A549 treated with DMSO at 1 μM for 4 hours (cell line): ENCODE data around the gene CHPF. TPM values are rescaled to one million over a fixed set of nuclear protein-coding genes. Genes with fewer than 3 reads are reported as not detected.

ENCODE experiments used
- total RNA-seq: library from RNA; stranded (reverse); fragments of 200-300 nt; extraction: Qiagen RNA extraction; gene quantifications from 5 replicates; pipeline ENCODE4 v1.2.3, GENCODE V29; 2022; ENCODE audit warnings: low read depth

Gene CHPF, protein sequence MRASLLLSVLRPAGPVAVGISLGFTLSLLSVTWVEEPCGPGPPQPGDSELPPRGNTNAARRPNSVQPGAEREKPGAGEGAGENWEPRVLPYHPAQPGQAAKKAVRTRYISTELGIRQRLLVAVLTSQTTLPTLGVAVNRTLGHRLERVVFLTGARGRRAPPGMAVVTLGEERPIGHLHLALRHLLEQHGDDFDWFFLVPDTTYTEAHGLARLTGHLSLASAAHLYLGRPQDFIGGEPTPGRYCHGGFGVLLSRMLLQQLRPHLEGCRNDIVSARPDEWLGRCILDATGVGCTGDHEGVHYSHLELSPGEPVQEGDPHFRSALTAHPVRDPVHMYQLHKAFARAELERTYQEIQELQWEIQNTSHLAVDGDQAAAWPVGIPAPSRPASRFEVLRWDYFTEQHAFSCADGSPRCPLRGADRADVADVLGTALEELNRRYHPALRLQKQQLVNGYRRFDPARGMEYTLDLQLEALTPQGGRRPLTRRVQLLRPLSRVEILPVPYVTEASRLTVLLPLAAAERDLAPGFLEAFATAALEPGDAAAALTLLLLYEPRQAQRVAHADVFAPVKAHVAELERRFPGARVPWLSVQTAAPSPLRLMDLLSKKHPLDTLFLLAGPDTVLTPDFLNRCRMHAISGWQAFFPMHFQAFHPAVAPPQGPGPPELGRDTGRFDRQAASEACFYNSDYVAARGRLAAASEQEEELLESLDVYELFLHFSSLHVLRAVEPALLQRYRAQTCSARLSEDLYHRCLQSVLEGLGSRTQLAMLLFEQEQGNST
- total RNA-seq: 21.7 to 32.2 TPM (median 29.1 TPM) in 5 replicates

DNA sequence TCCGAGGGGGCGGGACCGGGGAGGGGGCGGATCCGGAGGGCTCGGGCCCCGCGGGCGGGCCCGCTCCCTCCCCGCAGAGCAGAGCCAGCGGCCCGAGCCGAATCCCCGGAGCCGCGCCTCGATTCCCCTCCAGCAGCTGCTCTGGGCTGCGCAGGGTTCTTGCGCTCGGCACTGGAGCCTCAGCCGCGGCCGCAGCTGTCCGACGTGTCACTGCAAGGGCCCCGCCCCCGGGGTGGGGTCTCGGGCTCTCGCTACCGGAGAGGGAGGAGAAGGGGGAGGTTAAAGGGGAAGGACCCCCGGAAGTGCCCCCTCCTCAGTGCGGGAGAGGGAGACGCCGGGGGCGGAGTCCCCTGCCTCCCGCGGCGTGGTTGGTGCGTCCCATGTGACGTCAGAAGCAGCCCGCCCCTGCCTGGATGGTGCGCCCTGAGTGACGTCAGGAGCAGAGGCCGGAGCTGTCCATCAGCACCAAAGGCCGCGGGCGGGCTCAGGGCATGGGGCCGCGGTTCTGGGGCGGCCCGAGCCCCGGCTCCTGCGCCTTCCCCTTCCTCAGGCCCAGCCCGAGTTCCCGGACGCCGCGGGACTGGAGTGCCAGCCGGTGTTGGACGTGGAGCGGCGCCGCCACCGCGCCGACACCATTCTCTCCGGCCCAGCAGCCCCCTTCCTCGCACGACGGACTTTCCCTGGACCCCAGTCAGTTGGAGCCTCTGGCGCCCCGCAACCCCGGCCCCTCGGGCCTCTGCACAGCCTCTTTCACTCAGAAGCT, at the start of gene CHPF, which contains the start of gene TMEM198:
TSS of gene CHPF (minus strand) at position 214 of the 763 bp plus-strand sequence. CDS start 271 bp downstream, outside the sequence.
TSS of gene TMEM198 (plus strand) at position 433 of the 763 bp plus-strand sequence. CDS start 700 bp downstream, outside the sequence.

GRCh38 chr2:219572237-219573001, 28.8 kb upstream of the CHPF start, which contains the start of gene INHA:
Gene INHA, plus strand, starts transcription at chr2:219572310. Its CDS starts 65 bp downstream, at chr2:219572375.

DNA sequence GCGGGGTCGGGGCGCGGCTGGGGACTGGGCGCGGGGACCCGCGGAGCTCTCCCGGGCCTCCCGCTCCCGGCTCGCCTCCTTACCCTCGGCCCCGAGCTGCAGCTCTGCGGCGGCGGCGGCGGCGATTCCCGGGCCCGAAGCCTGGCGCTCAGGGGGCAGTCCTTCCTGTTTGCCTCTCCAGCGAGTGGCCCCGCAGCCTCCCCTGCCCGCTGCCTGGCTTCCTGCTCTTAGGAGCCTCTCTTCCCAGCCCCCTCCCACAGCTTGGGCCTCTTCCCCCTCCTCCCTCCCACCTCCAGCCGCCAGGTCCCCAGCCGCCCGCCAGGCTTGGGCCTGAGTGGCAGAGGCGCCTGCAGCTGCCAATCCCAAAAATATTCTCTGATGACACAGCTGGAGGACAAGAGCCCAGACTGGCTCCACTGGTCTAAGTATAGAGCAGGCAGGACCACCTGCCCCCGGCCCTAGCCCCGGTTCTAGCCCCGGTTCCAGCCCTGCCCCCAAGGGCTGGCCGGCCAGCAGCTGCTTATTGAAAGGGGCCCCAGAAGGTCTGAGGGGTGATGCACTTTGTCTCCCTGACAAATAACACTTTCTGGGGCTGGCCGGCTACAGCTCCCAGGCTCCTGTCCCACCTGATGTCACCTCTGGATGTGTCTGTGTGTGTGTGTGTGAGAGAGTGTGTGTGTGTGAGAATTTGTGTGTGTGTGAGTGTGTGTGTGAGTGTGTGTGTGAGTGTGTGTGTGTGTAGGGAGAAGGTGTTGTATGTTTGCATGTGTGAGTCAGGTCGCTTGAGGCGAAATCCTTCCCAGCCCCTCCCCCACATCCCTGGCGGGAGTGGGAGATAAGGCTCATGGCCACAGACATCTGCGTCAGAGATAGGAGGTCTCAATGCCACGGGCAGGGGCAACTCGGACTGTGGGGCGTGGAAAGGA, 28.0 kb upstream of the CHPF start, which contains the start of gene OBSL1:
TSS of gene OBSL1 (minus strand) at position 229 of the 926 bp plus-strand sequence. CDS start 307 bp downstream, outside the sequence.

GRCh38 chr2:219514196-219514761, 29.3 kb downstream of the CHPF start, which contains the start of gene ASIC4:
Gene ASIC4, plus strand, starts transcription at chr2:219514482. Its CDS starts 243 bp downstream, at chr2:219514725.

DNA sequence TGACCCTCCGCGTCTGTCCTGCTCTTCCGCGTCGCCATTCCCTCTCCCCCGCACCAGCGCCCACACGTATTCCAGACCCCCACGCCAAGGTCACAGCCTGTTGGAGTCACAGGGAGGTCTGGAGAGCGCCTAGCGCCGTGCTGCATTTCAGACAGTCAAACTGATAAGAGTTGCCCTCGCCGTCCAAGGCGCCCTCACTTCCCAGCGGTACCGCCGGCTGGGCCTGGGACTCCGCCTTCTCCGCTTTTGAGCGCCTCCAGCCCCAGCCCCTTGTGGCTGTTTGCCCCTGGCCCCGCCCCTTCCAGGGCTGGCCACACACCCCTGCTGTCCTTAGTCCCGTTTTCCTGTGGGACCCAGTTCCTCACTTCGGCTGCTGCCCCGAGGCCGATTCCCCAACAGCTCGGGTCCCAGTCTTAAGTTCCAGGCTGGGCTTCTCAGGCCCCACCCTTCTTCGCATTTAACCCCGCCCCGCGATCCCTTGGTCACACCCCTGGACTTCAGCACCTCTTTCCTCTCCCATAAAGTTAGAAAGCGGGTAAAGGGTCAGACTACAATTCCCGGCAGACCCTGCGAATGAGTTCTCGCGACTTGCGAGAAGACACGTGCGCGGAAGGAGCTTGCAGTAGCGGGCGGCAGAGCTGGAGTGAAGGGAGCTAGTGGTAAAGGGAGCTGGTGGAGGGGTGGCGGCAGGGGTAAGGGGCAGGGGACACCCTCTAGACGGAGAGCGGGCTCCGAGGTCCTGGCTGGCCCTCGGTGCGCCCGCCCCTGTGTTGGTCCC, 45.1 kb downstream of the CHPF start, which contains the start of gene GMPPA:
TSS of gene GMPPA (plus strand) at position 612 of the 778 bp plus-strand sequence. CDS start 1,085 bp downstream, outside the sequence.

Other genes with a start within 250 kb of the CHPF start
- gene PTPRN, start 234.4 kb downstream of the CHPF start, total RNA-seq: 1.3 to 2.2 TPM (median 1.9 TPM) in 5 replicates
- gene RESP18, start 211.1 kb downstream of the CHPF start, total RNA-seq: not detected in 5 replicates
- 61.9 to 65.8 TPM (median 64.1 TPM) in 5 replicates for gene DNPEP, start 155.9 kb downstream of the CHPF start, total RNA-seq
- gene DES, start 125.4 kb downstream of the CHPF start, total RNA-seq: 0.08 to 0.09 TPM in 2 of 5 replicates, not detected in the others
- gene SPEG, start 109.0 kb downstream of the CHPF start, total RNA-seq: 5.8 to 8.1 TPM (median 6.6 TPM) in 5 replicates
- 35.1 to 37.4 TPM (median 37.1 TPM) in 5 replicates for gene GMPPA, start 44.9 kb downstream of the CHPF start, total RNA-seq
- gene ASIC4, start 29.3 kb downstream of the CHPF start, total RNA-seq: 0.02 to 0.09 TPM (median 0.07 TPM) in 4 of 5 replicates, not detected in the other
- 0.54 to 1.3 TPM (median 0.95 TPM) in 5 replicates for gene TMEM198, start 219 bp upstream of the CHPF start, total RNA-seq
- 17.7 to 24.2 TPM (median 20.1 TPM) in 5 replicates for gene OBSL1, start 27.7 kb upstream of the CHPF start, total RNA-seq
- gene INHA, start 28.5 kb upstream of the CHPF start, total RNA-seq: 0.38 to 0.57 TPM (median 0.52 TPM) in 5 replicates
- gene STK11IP, start 54.0 kb upstream of the CHPF start, total RNA-seq: 15.2 to 21.1 TPM (median 19.5 TPM) in 5 replicates
- gene SLC4A3, start 83.8 kb upstream of the CHPF start, total RNA-seq: 2.8 to 3.6 TPM (median 2.8 TPM) in 5 replicates